OCI-LY3 (cell line): ENCODE measurements around the gene LIF.

Source experiments
- H2AFZ ChIP-seq: fragments of 200-600, 300-600 bp; shearing (Covaris generic); 2 replicates; pipeline ENCODE4 v1.6.0; 2014; ENCODE audit warnings: antibody characterized with exemption, low read depth, low read length
- H3K27ac ChIP-seq: fragments of 200-600, 300-600 bp; sonication (generic); 2 replicates; pipeline ENCODE4 v1.5.1; 2014; ENCODE audit warnings: mild to moderate bottlenecking, low read length, moderate library complexity, mixed read lengths
- H3K27me3 ChIP-seq: fragments of 200-600, 300-600 bp; sonication (generic); 2 replicates; pipeline ENCODE4 v1.6.1; 2014; ENCODE audit warnings: low read depth, low read length, mixed read lengths
- H3K36me3 ChIP-seq: fragments of 200-600, 300-600 bp; sonication (generic); replicated peaks from 2 replicates; pipeline ENCODE3; 2014; ENCODE audit warnings: low read depth, low read length, mixed read lengths
- H3K4me1 ChIP-seq: fragments of 300-600, 200-600 bp; sonication (generic); 2 replicates; pipeline ENCODE4 v1.6.1; 2014; ENCODE audit warnings: low read length, mixed read lengths
- H3K4me2 ChIP-seq: fragments of 200-600, 300-600 bp; sonication (generic); 2 replicates; pipeline ENCODE4 v1.6.1; 2014; ENCODE audit warnings: low read length, mixed read lengths
- H3K4me3 ChIP-seq: fragments of 300-600, 200-600 bp; sonication (generic); 2 replicates; pipeline ENCODE4 v1.5.1; 2014; ENCODE audit warnings: antibody characterized with exemption, mild to moderate bottlenecking, low read length, moderate library complexity
- H3K79me2 ChIP-seq: fragments of 300-600, 200-600 bp; shearing (Covaris generic); 2 replicates; pipeline ENCODE4 v1.6.1; 2014; ENCODE audit warnings: mild to moderate bottlenecking, low read length, mixed read lengths
- H3K9ac ChIP-seq: fragments of 300-600, 200-600 bp; shearing (Covaris generic); 2 replicates; pipeline ENCODE4 v1.6.0; 2014; ENCODE audit warnings: mild to moderate bottlenecking, low read length, moderate library complexity
- H3K9me3 ChIP-seq: fragments of 200-600, 300-600 bp; shearing (Covaris generic); 2 replicates; pipeline ENCODE4 v1.6.1; 2014; ENCODE audit warnings: low read length, mixed read lengths; ENCODE audit not compliant: insufficient read depth
- H4K20me1 ChIP-seq: fragments of 200-600, 300-600 bp; sonication (generic); 2 replicates; pipeline ENCODE4 v1.6.1; 2016; ENCODE audit warnings: low read length, mixed read lengths; ENCODE audit not compliant: insufficient read depth
- EZH2phosphoT487 ChIP-seq: fragments of 200-600 bp; shearing (Covaris generic); IDR thresholded peaks from 2 replicates; pipeline ENCODE4 v1.6.1; 2018; ENCODE audit warnings: antibody characterized with exemption, mixed run types, low read depth
- TF ChIP-seq, protein P1 (sequence below): fragments of 200-600, 300-600 bp; sonication (generic); IDR thresholded peaks from 2 replicates; pipeline ENCODE4 v1.5.1; 2014; ENCODE audit warnings: antibody characterized with exemption, low read length, low read depth

The LIF gene

GRCh38 chr22:30205281-30206115 lies 41.1 kb downstream of the LIF start:
- Histone ChIP-seq H3K4me3 (peak overlapping the region; percentile 28), H3K4me2 (peak overlapping the region; percentile 43), H3K79me2 (no peaks in the 10 kb centered on the region), H3K27me3 (no peaks in the 10 kb centered on the region), H4K20me1 (no peaks in the 10 kb centered on the region), H3K27ac (no peak overlapping the region), H3K4me1 (peaks cover 19% of the 10 kb centered on the region), H2AFZ (0 out of 2 replicates have a peak overlapping the region, but pooled peaks have one; percentile 31), H3K9ac (no peak overlapping the region), H3K36me3 (no peaks in the 10 kb centered on the region), H3K9me3 (no peaks in the 10 kb centered on the region)
- TF ChIP-seq EZH2phosphoT487, result no peak
- TF ChIP-seq, protein P1, sequence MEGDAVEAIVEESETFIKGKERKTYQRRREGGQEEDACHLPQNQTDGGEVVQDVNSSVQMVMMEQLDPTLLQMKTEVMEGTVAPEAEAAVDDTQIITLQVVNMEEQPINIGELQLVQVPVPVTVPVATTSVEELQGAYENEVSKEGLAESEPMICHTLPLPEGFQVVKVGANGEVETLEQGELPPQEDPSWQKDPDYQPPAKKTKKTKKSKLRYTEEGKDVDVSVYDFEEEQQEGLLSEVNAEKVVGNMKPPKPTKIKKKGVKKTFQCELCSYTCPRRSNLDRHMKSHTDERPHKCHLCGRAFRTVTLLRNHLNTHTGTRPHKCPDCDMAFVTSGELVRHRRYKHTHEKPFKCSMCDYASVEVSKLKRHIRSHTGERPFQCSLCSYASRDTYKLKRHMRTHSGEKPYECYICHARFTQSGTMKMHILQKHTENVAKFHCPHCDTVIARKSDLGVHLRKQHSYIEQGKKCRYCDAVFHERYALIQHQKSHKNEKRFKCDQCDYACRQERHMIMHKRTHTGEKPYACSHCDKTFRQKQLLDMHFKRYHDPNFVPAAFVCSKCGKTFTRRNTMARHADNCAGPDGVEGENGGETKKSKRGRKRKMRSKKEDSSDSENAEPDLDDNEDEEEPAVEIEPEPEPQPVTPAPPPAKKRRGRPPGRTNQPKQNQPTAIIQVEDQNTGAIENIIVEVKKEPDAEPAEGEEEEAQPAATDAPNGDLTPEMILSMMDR, result no peak

- Histone ChIP-seq H4K20me1 (no peaks in the 10 kb centered on the region), H3K4me1 (peaks cover 25% of the 10 kb centered on the region), H3K9me3 (no peaks in the 10 kb centered on the region), H2AFZ (no peak overlapping the region), H3K27me3 (no peaks in the 10 kb centered on the region), H3K36me3 (no peaks in the 10 kb centered on the region), H3K9ac (no peak overlapping the region), H3K79me2 (no peaks in the 10 kb centered on the region), H3K27ac (no peak overlapping the region), H3K4me3 (no peak overlapping the region), H3K4me2 (no peak overlapping the region)
- TF ChIP-seq EZH2phosphoT487, result no peak
- TF ChIP-seq, protein P1, result no peak
Measured at GRCh38 chr22:30204742-30205111, 41.8 kb downstream of the LIF start.

DNA sequence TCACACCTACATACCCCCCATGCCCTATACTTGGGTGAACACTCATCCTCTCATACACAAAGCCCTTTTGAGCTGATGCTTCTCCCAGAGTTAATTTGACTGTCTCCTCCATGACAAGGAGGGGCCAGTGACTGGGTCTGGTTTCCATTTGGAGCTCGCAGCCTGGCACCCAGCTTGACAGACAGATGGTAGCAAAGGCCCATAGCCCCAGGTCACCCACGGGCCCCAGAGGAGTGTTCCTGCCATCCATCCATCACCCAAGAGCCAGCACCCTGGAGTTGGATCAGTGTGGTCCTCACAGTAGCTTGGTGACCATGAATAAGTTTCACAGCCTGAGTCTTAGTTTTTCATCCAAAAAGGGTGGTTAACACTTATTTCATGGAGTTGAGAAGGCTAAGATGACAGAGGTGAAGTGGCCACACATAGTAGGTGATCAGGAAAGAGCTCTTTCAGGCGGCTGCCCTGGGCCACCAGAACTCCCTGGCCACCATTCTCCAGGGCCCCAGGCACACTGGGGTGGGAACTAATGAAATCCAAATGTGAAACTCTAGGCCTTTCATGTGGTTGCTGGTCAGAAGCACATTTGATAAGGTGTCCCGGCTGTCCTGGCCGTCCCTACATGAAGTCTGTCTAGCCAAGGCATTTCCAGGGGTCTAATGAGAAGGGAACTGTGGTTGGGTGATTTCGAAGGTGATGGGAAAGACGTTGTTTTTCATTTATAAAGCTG lies 42.4 kb downstream of the LIF start:
- no peak overlapping the region for H2AFZ ChIP-seq
- H3K79me2 ChIP-seq, result no peaks in the 10 kb centered on the region
- H3K36me3 ChIP-seq, result no peaks in the 10 kb centered on the region
- no peak overlapping the region for H3K4me2 ChIP-seq
- no peak overlapping the region for H3K9ac ChIP-seq
- H3K27me3 ChIP-seq, result no peaks in the 10 kb centered on the region
- H4K20me1 ChIP-seq, result no peaks in the 10 kb centered on the region
- H3K4me3 ChIP-seq, result no peak overlapping the region
- TF ChIP-seq EZH2phosphoT487, result no peak
- TF ChIP-seq, protein P1, result no peak
- H3K27ac ChIP-seq, result no peak overlapping the region
- peaks cover 30% of the 10 kb centered on the region for H3K4me1 ChIP-seq
- H3K9me3 ChIP-seq, result no peaks in the 10 kb centered on the region

- no peaks in the 10 kb centered on the region for H3K27me3 ChIP-seq
- TF ChIP-seq, protein P1, result no peak
- TF ChIP-seq EZH2phosphoT487, result no peak
- H2AFZ ChIP-seq, result peak overlapping the region; percentile 77
- peak overlapping the region; percentile 24; the same call in 1 of the 2 replicates for H3K27ac ChIP-seq
- H3K4me1 ChIP-seq, result peaks cover 44% of the 10 kb centered on the region
- H3K9ac ChIP-seq, result no peak overlapping the region; the same call in 1 of the 2 replicates
- H3K79me2 ChIP-seq, result no peaks in the 10 kb centered on the region
- no peaks in the 10 kb centered on the region for H3K9me3 ChIP-seq
- no peaks in the 10 kb centered on the region for H3K36me3 ChIP-seq
- H4K20me1 ChIP-seq, result no peaks in the 10 kb centered on the region
- no peak overlapping the region for H3K4me3 ChIP-seq
- H3K4me2 ChIP-seq, result peak overlapping the region; percentile 29
Measured at GRCh38 chr22:30202531-30203006, 44.0 kb downstream of the LIF start.
